Fibroblast of skin of left quadriceps (primary cell): ENCODE measurements around the gene TEX13C.
A peak's percentile ranks its signal among the peaks of the same experiment; 100 is the strongest.
"Not testable (repeated sequence)": the region's sequence is repeated elsewhere in the genome, so short reads cannot be mapped to it uniquely, and the experiment has no call there.

Experiments used
- DNase-seq, 2 experiments: peaks; one replicate each; pipeline ENCODE4 v3.0.0-alpha.2; 2013; ENCODE audit warnings: low read depth in 2 of 2

The TEX13C gene

DNA sequence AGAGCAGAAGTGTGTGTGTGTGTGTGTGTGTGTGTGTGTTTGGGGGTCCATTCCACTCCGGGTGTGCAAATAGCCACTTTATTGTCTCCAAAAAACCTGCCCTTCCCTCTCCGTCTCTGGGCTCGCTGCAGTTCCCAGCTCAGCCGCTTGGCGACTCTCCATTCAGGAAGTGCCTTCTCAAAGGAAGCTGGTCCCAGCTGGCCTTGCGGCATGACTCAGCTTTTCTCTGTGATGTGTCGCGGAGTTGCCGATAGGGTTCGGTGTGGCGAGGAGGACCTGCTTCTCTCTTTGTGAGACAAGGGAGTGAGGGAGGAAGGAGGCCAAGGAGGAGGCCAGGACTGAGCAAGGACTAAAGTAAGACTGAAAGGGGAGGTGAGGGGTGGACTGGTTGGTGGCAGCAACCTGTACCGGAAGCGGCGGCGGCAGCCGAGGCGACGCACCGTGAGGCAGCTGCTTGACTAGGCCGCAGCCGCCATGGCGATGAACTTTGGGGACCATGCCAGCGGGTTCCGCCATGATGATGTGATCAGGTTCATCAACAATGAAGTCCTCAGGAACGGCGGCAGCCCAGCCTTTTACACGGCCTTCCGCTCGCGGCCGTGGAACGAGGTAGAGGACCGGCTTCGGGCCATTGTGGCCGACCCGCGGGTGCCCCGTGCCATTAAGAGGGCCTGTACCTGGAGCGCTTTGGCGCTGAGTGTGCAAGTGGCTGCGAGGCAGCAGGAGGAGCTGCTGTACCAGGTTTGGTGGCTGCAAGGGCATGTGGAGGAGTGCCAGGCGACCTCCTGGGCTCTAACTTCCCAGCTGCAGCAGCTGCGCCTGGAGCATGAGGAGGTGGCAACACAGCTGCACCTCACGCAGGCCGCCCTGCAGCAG, at the start of gene TEX13C:
TEX13C (plus strand) TSS at position 226 of the 876 bp plus-strand sequence; CDS start at position 475, 249 bp downstream.
- no peak for DNase-seq

DNA sequence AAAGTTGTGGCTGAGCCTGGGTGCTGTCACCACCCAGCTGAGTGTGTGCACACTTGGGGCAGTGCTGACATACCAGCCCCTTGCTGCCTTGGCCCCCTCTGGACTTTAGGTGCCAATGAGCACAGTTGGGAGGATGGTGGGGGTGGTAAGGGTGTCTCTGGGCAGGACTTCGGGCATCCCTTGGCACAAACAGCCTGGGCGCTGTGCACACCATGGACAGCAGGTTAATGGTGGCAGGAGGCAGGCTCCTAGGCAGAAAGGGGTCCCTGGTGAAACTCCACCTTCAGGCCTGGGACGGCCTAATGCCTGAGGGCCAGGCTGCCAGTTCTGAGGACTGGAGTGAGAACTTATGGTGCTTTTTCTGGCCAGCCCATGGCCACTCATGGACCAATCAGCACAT, 32.4 kb upstream of the TEX13C start:
- no peak for DNase-seq

DNA sequence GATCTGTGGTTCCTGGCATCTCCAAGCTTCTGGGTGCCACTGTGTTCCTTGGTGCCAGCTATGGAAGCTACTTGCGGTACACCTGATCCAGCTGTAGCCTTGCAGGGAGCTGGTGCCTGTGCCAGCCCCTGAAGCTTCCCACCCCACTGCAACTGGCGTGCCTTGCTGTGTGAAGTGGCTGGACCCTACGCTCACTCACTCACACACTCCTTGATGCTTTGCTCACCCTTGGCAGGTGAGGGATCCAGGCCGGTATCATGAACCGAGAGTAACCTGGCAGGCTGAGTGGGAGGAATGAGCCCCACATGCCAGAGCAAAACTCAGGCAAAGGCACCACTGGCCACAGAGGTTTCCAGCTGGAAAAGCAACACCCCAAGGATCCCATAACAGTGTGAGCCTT, 31.3 kb upstream of the TEX13C start:
- DNase-seq, result no peak

DNA sequence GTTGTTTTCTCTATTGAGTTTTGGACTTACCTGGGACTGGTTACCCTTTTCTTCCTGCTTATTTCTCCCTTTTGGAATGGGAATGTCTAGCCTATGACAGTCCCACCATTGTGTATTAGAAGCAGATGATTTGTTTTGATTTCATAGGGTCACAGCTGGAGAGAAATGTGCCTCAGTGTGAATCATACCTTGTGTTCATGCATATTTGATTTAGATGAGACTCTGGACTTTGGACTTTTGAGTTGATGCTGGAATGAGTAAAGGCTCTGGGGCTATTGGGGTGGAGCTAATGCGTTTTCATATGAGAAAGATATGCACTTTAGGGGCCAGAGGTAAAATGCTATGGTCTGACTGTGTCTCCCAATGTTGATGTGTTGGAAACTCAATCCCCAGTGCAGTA, 30.5 kb upstream of the TEX13C start:
- DNase-seq, result no peak

DNA sequence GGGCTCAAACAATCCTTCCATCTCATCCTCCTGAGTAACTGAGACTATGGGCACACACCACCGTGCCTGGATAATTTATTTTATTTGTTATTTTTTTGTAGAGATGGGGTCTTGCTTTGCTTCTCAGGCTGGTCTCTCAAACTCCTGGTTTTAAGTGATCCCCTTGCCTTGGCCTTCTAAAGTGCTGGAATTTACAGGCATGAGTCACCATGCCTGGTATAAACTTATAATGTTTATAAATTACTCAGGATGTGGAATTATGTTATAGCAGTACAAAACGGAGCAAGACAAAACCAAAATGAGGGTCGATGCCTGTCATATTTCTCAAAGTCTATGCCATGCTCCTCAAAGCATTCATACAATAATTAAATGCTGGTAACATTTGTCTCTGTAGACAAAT, 29.8 kb upstream of the TEX13C start:
- no peak for DNase-seq

DNA sequence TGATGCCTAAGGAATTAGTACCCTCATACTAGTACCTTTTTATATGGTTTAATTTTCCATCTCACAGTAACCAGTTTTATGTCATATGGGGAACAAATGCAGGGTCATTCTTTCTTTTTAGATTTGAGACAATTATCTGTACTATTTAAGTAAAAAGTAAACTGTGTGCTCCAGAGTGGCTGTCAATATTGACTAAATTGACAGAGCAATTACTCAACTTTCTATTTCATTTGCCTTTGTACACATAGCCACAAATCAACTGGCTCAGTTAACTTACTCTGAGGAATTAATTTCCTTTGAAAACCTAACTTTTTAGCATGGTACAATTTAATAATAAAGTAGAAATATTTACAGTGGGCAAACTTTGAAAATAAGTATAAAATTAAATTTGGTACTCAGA, 28.5 kb upstream of the TEX13C start:
- DNase-seq, result no peak

DNA sequence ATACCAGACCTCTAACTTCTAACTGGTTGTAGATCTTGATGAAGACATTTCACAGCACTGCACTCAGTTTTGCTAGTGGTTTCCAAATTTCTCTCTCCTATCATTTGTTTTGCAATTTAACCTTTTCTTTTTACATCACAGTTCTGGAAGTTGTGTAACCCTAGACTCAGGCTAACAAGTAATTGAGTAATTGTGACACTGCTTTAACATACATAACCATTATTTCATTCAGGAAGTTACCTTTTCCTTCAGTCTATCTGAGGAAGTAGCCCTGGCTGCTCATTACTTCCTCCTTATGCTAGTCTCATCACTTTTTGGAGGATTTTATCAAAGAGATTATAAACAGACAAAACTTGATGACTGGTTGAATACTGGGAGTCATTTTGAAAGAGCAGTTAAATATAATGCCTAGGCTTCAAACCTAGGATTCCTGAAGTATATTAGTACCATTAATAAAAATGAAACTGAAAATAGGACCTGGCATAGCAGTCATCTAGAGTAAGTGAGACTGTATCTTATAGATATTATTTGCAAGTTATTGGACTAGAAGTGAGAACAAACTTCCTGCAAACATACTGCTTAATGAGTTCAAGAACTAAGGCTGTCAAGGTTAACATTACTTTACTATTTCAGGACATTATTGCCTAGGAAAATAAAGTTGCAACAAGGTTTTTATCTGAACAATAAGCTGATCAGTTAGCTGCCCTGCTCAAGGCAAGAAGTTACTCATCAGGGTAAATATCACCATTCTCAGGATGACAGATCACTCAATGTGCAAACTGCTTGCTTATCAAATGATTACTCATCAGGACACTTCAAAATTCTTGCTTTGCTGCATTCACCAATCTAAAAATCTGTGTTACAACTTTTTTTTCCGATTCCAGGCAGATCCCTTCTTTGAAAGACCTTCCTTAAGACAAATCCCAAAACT, 25.6 kb upstream of the TEX13C start:
- no peak for DNase-seq

DNA sequence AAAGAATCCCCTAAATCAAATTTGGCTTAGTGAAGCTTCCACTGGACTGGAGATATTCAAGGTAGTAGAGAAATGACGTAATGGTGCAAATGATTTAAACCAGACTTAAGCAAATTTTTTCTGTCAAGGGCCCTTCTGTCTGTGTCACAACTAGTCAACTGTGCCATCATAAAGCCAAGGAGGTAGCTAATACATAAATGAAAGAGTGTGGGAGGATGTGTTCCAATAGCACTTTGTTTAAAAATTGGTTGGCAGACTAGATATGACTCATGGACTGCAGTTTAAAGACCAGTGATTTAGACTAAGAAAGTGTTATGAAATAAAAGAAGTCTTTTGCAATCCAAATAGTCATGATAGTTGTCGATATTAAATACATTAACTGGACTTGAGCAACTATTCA, 24.3 kb upstream of the TEX13C start:
- peak; percentile 15 to 20 for DNase-seq

DNA sequence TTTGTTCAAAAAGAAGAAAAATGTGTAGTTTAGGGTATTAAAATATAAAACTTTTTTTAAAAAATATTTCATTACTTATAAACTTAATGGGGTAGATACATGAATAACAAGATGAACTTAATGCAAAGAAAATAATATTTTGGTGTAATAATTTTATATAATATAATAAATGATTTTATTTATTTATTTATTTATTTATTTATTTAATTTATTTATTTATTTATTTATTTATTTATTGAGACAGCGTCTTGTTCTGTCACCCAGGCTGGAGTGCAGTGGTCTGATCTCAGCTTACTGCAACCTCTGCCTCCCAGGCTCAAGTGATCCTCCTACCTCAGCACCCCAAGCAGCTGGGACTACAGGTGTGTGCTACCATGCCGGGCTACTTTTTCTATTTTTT, 20.8 kb upstream of the TEX13C start:
- no peak for DNase-seq

DNA sequence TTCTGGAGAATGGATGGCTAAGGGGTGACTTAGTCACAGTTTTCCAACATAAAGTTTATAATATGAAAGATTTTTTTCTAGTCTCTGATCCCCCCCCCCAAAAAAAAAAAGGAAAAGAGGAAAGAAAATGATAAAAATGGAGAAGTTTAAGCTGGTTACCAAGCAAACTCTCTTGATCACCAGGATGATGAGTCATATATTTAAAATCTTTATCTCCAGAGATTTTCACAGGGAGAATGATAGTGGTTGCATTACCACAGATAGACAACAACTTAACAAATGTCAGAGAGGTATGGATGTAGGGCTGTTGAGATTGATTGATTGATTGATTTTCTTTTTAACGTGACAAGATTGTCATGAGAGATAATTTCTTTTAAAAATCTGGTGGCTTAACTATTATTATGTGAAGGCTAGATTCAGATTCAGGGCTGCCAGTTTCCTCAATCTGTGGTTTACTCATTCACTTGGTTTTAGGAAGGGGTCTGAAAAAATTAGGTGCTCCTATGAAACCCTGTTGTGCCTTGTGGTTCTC, 13.3 kb upstream of the TEX13C start:
- DNase-seq, result no peak

DNA sequence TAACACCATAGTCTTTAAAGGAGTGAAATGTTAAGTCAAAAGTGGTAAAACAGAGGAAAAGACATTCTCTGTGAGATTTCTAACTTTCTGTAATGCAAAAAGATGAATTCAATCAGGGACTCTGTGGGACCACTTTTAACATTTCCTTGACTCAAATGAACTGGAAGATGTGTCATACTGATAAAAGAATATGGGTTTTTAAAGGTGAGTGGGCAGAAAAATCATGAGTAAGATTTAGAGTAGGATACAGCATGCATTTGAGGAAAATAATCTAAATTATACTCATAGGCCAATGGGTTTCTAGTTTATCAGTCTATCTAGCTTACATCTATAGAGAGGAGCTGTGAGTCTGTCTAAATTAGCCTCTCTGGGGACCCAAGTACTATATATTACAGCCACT, 11.0 kb upstream of the TEX13C start:
- no peak for DNase-seq

DNA sequence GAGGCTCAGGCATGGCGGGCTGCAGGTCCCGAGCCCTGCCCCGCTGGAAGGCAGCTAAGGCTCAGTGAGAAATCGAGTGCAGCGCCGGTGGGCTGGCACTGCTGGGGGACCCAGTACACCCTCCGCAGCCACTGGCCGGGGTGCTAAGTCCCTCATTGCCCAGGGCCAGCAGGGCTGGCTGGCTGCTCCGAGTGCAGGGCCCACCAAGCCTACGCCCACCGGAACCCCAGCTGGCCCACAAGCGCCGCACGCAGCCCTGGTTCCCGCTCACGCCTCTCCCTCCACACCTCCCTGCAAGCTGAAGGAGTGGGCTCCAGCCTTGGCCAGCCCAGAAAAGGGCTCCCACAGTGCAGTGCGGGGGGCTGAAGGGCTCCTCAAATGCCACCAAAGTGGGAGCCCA, 505 bp upstream of the TEX13C start:
- not testable (repeated sequence) for DNase-seq

DNA sequence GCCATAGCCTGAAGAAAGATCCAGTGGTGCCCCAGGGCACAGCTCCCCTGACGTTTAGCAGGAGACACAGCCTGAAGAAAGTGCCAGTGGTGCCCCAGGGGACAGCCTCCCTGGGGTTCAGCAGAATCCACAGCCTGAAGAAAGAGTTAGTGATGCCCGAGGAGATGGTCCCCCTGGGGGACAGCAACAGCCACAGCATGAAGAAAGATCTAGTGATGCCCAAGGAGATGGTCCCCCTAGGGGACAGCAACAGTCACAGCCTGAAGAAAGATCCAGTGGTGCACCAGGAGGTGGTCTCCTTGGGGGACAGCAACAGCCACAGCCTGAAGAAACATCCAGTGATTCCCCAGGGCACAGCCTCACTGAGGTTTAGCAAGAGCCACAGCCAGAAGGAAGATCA, 2.8 kb downstream of the TEX13C start:
- no peak for DNase-seq

DNA sequence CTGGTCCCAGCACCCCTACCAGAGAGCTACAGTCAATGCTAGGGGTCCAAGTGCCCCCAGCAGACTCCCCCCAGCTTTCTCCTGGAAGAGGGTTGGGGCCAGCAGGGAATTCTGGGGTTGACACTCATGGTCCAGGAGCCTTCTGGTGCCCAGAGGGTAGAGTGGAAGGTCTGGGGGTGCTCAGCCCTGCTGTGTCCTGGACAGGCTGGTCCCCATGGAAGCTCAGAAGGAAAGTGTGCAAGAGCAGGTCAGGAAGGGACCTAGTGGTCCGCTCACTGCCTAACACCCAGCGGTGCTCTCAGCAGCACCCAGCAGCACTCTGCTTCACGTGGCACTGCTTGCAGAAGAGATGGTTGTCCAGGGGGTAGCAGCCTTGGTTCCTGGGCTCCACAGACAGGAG, 6.9 kb downstream of the TEX13C start:
- no peak for DNase-seq

DNA sequence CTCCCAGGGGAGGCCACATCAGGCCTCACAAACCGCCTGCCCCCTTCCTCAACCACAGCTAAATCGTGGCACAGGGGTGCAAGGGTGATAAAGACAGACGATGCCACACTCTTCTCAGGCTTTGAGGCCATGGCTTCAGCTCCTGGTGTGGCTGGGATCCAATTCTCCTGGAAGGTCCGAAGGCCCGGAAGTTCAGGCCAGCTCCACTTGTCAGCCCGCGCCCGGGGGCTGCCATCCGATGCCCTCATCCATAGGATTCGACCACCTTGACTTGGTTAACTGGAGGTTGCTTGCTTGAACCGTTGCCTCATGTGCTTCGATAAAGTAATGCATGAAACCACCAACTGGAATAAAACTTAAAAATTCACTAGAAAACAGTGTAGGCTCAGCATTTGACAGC, 8.2 kb downstream of the TEX13C start:
- DNase-seq, result no peak

DNA sequence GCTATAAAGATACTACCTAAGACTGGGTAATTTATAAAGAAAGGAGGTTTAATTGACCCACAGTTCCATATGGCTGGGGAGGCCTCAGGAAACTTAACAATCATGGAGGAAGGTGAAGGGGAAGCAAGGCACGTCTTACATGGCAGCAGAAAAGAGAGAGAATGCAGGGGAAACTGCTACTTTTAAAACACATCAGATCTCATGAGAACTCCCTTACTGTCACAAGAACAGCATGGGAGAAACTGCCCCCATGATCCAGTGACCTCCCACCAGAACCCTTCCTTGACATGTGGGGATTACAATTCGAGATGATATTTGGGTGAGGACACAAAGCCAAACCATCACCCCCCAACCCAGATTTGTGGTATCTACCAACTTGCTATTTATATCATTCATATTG, 13.9 kb downstream of the TEX13C start:
- DNase-seq, result no peak

DNA sequence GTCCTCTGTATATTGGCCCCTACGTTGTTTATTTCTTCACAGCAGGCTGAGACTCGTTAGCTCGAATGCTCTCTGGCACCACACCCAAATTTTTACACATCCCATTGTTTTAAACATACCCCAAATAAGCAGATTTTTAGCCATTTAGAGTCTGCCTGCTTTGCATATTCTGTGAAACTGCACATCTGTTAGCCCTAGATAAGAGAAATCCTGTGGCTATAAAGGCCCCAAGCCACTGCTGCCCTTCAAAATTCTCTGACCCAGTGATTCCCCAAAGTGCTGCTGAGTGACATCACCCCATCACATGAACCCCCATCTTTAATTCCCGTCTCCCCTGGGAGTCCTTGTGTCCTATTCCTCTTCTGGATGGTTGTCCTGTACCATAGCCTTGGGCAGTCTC, 20.8 kb downstream of the TEX13C start:
- no peak for DNase-seq

DNA sequence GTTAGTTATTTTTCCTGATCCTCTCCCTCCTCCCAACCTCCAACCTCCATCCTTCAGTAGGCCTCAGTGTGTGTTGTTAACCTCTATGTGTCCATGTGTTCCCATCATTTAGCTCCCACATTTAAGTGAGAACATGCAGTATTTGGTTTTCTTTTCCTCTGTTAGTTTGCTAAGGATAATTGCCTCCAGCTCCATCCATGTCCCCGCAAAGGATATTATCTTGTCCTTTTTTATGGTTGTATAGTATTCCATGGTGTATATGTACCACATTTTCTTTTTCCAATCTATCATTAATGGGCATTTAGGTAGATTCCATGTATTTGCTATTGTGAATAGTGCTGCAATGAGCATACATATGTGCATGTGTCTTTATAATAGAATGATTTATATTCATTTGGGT, 54.5 kb downstream of the TEX13C start:
- no peak for DNase-seq
